Measurements from ENCODE around the gene STAG1.
"Not testable (repeated sequence)": the region's sequence is repeated elsewhere in the genome, so short reads cannot be mapped to it uniquely, and the experiment has no call there.

The STAG1 gene

DNA sequence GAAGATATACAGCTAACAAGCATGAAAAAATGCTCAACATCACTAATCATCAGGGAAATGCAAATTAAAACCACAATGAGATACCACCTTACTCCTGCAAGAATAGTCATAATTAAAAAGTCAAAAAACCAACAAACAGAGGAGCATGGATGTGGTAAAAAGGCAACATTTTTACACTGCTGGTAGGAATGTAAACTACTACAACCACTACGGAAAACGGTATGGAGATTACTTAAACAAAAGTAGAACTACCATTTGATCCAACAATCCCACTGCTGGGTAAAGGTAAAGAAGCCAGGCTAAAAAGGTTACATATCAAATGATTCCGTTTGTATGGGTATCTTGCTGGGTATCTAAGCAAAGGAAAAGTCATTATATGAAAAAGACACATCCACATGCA lies 53.8 kb downstream of the STAG1 start:
- DNase-seq: no peak

DNA sequence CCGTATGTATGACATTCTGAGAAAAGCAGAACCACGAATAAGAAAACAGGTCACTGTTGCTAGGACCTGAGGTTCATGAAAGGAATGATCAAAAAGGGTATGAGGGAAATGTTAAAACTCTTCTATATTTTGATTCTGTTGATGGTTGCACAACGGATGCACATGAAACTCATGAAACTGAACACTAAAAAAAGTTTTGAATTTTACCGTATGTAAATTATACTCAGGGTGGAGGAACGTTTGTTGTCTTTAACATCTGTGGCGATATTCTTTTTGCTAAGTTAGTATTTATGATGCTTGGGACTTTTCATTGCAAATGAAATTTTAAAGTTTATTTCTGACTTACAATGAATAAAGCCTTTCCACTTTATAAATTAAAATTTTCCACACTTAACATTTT lies 55.4 kb downstream of the STAG1 start:
- DNase-seq: no peak

DNA sequence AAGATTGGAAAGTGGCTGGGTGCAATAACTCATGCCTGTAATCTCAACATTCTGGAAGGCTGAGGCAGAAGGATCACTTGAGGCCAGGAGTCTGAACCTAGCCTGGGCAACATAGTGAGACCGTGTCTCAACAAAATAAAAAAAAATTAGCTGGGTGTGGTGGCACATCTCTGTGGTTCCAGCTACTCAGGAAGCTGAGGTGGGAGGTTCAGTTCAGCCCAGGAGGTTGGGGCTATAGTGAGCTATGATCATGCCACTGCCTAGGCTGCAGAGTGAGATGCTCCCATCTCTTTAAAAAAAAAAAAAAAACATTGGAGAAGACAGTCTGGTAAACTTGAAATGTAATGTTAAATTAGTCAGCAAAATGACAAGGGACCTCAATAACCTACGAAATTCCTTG lies 57.9 kb downstream of the STAG1 start:
- DNase-seq: no peak

DNA sequence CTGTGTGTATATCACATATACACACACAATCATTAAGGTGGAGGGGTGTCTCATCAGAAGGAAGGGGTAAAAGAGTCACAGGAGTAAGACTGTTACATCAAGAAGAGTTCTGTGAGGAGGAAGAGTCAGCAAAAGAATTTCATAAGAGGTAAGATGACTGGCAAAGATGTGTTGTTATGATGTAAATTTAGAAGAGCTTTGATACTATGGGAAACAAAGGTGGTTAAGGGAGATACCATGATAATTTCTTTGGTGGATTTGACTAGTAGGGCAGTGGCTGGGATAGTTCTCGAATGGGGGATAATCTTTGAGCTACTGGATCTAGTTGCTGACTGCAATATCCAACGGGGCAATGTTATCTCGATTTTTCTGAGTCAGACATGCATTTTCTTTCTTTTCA lies 61.6 kb downstream of the STAG1 start:
- DNase-seq: no peak

DNA sequence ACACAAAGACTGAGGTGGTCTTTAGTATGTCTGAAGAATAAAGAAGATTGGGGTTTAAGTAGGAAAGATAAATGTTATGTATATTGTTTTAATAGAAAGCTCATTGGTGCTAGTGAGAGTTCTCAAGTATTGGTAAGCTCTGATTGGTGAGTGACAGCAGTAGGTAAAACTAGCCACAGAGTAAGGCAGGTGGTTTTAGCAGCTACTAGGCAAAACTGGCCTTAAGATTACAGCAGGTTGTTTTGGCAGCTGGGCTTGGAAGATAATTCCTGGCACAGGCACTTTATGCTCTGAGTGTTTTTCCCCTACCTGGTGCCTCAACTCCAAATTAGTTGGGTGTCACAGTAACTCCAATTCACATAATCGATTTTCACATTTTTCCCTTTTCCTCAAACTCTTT lies 66.3 kb downstream of the STAG1 start:
- no peak for DNase-seq

DNA sequence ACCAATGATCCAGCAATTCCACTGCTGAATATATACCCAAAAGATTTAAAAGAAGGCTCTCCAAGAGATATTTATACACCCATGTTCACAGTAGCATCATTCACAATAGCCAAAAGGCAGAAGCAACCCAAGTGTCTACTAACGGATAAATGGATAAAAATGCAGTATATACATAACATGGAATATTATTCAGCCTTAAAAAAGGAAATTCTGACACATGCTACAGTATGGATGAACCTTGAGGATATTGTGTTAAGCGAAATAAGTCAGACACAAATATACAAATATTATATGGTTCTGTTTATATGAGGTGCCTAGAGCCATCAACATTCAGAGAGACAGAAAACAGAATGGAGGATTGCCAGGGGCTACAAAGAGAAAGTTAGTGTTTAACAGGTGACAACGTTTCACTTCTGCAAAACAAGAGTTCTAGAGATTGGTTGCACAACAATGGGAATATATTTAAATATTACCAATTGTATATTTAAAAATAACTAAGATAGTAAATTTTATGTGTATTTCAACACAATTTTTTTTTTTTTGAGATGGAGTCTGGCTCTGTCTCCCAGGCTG lies 69.4 kb downstream of the STAG1 start:
- DNase-seq: no peak

DNA sequence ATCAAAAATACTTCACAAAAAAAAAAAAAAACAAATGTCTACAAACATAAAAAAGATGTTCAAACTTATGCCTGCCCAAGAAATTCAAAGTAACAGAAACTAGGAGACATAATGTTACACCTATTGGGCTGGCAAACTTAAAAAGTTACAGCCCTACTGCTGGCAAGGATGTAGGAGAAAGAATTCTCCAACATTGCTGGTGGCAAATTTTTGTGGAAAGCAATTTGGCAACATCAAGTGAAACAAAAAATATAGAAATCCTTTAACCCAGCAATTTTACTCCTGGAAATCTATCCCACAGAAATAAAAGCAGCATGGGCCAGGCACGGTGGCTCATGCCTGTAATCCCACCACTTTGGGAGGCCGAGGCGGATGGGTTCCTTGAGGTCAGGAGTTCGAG lies 73.2 kb downstream of the STAG1 start:
- no peak for DNase-seq

DNA sequence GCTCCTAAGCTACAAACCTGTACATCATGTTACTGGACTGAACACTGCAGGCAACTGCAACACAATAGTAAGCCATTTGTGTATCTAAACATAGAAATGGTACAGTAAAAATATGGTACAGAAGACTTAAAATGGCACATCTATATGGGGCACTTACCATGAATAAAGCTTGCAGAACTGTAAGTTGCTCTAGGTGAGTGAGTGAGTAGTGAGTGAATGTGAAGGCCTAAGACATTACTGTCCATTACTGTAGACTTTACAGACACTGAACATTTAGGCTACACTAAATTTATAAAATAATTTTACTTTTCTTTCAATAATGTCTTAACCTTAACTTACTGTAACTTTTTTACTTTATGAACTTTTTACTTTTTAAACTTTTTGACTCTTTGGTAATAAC lies 76.2 kb downstream of the STAG1 start:
- DNase-seq: no peak

DNA sequence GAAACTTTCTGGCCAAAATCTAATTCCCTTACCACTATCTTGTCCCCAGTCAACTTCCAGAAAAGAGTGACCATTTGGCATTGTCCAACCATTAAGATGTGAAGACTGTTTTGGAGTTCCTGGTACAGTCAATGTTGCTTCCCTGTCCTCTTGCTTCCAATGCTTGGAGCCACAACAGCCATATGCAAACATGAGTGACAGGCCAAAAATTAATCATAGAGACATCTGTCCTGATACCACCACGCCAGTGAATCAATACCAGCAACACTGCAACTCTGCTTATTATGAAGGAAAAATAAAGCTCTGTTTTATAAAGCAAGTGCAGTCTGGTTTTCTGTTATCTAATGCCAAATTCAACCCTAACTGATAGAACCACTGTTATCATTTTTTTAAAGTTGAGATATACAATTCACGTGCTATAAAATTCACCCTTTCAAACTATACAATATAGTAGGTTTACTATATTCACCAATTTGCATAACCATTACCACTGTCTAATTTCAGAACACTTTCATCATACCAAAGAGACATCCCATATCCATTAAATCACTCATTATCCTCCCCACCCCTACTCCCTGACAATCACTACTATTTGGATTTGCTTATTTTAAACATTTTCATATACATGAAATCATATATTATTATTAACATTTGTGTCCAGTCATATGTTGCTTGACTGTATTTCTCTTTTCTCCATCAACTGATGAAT lies 76.9 kb downstream of the STAG1 start:
- no peak for DNase-seq

DNA sequence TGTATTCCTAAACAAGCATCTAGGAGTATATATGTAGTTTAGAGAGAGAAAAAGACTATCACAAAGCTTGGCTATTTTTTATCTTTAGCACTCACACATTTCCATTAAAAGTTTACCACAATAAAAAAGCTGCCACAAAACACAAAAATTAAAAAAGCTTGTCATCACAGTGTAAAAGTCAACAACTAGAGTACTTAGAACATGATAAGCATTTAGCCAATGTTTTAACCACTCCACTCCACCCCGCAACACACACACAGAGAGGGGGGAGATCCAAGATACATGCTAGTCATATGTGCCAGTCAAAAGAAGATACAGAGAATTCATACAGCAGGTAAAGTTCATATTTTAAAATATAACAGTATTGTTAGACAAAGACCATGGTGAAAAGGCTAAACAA lies 79.7 kb downstream of the STAG1 start:
- no peak for DNase-seq

DNA sequence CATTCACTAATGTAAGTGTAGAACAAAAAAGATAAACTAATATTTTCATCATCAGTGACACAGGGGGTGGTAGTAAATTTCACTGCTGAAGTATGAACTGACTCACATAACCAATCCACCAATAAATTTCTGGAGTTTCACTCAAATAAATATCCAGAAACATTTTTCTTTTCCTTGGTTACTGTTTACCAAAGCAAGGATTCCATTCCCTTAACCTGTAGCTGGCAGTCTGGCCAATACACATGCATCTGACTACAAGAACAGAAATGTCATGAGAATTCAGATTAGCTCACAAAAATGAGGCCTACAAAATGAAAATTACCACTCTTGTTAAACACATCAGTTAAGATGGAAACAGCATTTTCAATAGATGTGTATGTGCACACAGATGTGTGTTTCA lies 80.3 kb downstream of the STAG1 start:
- DNase-seq: no peak

DNA sequence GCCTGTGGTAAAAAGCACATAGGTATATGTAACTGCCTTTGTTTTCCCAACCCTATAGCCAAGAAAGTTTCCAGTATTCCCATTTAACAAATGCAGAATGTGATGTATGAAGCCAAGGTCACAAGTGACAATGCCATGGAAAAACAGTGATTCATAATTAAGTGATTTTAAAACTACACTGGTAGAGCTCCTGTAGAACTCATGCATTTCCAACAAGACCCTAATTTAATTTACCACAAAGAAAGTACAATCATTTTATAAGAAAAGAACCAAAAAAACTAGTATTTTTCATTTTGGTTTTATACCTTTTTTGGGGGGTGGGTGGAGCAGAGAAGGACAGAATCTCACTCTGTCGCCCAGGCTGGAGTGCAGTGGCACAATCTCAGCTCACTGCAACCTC lies 82.0 kb downstream of the STAG1 start:
- DNase-seq: no peak

DNA sequence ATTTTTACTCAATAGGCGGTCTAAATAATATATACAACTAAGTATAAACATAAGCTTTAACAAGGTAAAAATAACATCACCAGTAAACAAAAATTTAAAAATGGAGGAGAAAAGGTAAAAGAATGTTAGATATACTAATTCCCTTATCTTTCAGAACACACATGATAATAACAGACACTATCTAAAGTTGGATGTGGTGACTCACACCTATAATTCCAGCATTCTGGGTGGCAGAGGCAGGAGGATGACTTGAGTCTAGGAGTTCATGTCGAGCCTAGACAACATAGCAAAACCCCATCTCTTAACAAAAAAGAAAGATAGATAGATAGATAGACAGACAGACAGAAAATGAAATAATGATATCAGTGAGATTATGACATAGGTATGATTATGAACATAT lies 85.1 kb downstream of the STAG1 start:
- no peak for DNase-seq

DNA sequence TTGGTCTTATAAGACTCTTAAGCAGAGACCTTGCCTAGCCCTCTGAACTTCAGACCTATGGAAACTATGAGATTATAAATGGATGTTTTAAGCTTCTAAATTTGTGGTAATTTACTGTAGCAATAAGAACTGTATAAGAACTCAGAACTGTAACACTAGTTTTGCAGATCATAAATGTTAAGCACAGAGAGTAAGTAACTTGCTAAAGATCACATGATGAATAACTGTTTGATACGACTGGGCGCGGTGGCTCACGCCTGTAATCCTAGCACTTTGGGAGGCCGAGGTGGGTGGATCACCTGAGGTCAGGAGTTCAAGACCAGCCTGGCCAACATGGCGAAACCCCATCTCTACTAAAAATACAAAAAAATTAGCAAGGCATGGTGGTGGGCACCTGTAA lies 85.9 kb downstream of the STAG1 start:
- DNase-seq: not testable (repeated sequence)

DNA sequence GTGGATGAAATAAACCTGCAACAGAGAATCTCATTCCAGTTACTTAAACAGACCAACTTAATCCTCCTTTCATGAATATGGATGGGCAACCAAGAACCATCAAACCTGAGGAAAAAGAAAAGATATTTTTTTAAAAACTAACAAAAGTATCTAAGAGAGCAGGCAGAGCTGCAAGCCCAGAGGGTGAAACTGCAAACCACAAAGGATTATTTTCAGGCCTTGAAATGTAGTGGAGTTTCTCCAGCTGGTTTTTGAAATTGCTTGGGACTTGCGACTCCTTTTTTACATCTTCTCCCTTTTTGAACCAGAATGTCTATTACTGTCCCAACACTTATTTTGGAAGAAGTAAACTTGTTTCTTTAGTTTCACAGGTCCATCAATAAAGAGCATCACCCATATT lies 87.4 kb downstream of the STAG1 start:
- no peak for DNase-seq

DNA sequence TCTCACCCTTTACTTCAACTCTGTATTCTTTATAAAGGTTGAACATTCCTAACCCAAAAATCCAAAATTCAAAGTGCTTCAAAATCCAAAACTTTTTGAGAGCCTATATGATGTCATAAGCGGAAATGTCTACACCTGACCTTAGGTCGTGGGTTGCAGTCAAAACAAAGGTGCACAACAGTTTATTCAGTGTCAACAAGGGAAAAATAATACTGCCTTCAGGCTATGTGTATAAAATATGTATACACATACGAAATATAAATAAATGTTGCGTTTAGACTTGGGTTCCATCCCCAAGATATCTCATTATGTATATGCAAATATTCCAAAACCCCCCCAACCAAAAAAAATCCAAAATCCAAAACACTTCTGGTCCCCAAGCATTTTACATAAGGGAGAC lies 90.9 kb downstream of the STAG1 start:
- no peak for DNase-seq

DNA sequence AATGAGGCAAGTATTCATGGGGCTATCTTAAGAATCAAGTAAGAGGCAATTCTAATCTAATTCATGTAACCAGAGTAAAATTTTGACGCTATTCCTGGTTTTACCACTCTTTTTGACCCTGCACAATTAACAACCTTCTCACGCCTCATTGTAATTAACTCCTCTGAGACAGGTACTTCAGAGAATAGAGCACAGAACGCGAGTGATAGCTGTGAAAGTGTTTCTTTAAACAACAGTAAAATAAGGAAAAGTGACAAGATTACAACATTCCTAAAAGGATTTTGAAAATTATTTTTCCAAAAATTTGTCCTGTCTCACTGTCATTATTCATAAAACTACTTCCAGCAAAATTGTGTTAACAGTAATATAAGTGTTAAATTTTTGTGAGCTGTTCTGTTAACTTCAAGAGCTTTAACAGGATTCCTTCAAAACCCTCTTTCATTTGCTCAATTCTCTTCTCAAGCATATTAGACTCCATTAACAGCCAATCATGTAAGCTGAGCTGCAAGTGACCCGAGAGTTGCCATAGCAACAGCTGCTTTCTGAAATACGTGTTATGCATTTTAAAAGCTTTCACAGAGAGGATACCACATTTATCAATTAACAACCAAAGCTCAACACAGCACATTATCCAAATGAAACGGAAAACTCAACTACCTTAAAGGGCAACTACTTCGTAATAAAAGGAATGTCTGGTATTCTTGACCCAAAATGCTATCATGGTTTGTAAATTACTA lies 93.1 kb downstream of the STAG1 start:
- no peak for DNase-seq

DNA sequence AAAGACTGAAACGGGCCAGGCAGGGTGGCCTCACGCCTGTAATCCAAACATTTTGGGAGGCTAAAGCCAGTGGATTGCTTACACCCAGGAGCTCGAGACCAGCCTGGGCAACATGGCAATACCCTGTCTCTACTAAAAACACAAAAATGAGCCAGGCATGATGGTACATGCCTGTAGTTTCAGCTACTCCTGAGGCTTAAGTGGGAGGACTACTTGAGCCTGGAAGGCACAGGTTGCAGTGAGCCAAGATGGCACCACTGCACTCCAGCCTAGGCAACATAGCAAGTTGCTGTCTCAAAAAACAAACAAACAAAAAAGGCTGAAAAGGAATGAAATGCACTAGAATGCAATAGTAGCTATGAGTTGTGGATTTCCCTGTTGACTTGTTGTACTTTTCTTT lies 94.7 kb downstream of the STAG1 start:
- no peak for DNase-seq

DNA sequence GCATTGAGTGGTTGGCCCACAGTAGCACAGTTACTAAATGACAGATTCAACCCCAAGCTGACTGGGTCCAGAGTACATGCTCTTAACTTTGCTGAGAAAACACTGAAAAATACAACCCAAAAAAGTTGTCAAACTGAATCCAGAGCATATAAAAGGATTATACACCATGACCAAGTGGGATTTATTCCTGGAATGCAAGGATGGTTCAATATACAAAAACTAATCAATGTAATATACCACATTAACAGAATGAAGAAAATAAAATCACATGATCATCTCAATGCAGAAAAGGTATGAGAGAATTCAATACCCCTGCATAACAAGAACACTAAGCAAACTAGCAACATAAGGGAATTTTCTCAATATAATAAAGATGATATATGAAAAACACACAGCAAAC lies 98.5 kb downstream of the STAG1 start:
- no peak for DNase-seq

DNA sequence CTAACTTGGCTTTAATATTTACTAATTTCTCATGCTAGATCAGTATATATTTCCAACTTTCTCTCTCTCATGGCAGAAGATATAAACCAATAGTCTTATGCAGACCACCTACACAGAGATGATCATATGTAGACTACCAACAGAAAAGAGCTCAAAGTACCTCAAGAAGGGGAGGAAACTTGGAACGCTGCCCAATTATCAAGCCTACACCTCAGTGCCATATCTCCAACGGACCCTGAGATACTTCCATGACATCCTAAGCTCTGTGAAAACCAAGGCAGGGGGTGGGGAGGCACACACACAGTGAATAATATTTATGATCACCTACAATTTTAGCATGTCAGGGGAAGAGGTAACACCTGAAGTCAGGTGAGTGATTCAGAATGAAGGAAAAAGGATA lies 100.6 kb downstream of the STAG1 start:
- no peak for DNase-seq

DNA sequence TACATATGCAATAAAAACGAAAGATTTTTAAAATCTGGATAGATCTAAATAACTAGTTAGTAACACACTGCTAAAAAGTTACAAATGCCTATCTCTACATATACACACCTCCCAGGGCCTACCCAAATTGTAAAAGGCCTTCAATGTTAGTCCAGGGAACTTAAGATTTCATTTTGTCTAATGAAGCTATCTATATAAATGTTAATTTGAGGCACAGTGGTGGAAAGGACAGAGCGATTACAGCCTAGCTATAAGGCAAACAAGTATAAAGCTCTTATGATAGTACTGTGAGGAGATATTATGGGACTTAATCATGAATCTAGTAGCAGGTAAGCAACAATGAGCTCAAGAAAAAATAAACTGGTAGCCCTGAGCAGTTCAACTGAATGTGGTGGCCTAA lies 101.7 kb downstream of the STAG1 start:
- DNase-seq: no peak

DNA sequence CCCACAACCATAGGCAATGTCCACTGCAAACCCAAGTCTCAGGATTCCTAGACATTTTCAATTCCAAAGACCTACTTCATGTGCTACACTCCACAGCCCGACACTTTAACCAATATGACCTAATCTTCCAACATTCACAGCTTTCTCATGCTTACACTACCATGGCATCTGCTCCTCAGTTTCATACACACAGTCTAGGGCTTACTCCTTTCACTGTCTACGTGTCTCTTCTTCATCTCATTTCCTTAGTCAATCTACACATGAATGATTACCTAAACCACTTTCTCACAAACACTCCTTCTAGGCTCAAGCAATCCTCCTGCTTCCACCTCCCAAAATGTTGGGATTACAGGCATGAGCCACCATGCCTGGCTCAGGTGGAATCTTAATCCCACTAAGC lies 106.3 kb downstream of the STAG1 start:
- no peak for DNase-seq

DNA sequence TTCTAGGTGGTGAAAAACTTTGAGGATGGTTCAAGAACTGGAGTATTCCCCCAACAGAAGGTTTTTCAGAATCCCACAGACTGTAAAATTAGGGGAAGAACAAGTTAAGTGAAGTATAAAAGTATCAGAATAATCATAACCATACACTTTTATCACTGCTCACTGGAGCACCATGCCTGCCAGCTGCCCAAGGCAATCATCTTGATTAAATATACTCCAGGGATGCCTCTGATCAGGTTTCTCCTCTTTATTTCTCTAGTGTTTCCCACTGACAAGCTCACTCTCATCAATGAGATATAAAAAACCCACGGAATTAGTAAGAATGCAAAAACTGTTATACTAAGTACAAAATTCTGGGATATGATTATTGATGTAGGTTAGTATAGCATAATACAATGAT lies 108.0 kb downstream of the STAG1 start:
- no peak for DNase-seq

DNA sequence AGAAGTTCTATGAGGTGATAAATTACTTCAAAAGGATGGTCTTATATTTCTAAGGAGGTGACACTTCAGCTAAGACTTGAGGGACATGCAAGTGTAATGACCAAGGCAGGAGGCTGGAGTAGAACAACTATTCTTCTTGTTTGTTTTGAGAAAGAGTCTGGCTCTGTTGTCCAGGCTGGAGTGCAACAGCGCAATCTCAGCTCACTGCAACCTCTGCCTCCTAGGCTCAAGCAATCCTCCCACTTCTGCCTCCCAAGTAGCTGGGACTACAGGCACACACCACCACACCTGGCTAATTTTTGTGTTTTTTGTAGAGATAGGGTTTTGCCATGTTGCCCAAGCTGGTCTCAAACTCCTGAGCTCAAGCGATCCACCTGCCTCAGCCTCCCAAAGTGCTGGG lies 108.8 kb downstream of the STAG1 start:
- DNase-seq: not testable (repeated sequence)

DNA sequence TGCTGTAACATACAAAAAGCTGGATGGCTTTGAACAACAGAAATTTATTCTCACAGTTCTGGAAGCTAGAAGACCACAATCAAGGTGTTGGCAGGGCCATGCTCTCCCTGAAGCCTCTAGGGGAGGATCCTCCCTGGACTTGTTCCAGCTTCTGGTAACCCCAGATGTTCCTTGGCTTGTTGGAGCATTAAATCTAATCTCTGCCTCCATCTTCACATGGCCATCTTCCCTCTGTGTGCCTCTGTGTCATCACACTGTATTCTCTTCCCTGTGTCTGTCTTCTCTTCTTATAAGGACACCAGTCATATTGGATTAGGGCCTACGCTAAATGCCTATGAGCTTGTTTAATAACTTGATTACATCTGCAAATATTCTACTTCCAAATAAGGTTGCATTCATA lies 109.5 kb downstream of the STAG1 start:
- DNase-seq: no peak

All from stimulated activated CD4-positive, alpha-beta T cell treated with anti-CD3 and anti-CD28 coated beads, Interleukin-4, amount 100 ng/mL, for 4 hours (primary cell).